ENCODE data around the gene CLSTN2. TPM values are rescaled to one million over a fixed set of nuclear protein-coding genes. Genes with fewer than 3 reads are reported as not detected.

Gene CLSTN2
- total and polyA plus RNA-seq, 2 of the 8 experiments (the other 6 are each of a cell fraction or from before 2014, with no cell fraction given), result 0.39 to 0.52 TPM

- TF ChIP-seq CEBPB (IDR thresholded peaks at IDR 0.05; ENCODE audit: low read depth, low read length) (no peak), TBP (IDR thresholded peaks at IDR 0.05; ENCODE audit: low read depth, low read length) (no peak), SP4 (IDR thresholded peaks at IDR 0.05; ENCODE audit: low read length) (no peak)
These were observed 6.1 kb upstream of the CLSTN2 start (continued) for GRCh38 chr3:139928708-139929505.

All from H1 (cell line).